Neural cell (in vitro differentiated cells): ENCODE data around the gene NF1. TPM values are rescaled to one million over a fixed set of nuclear protein-coding genes. Genes with fewer than 3 reads are reported as not detected.

ENCODE experiments used
- H2AFZ ChIP-seq: fragments of 200-600, 300-800 bp; sonication (generic), shearing (Covaris generic); 2 replicates; pipeline ENCODE4 v1.6.0; 2014; ENCODE audit warnings: low read depth, mild to moderate bottlenecking, antibody characterized with exemption, low read length, moderate library complexity
- H3F3A ChIP-seq: fragments of 200-600 bp; shearing (Covaris generic); 2 replicates; pipeline ENCODE4 v1.6.1; 2016; ENCODE audit warnings: mild to moderate bottlenecking, moderate library complexity, mixed read lengths, antibody characterized with exemption, low read length; ENCODE audit not compliant: insufficient read depth, poor library complexity, severe bottlenecking
- H3K27ac ChIP-seq: fragments of 200-600, 300-800 bp; sonication (generic), shearing (Covaris generic); 2 replicates; pipeline ENCODE4 v1.5.1; 2014; ENCODE audit warnings: mild to moderate bottlenecking, low read length, moderate library complexity
- H3K27me3 ChIP-seq: fragments of 300-800, 200-600 bp; sonication (generic), shearing (Covaris generic); 2 replicates; pipeline ENCODE4 v1.6.0; 2014; ENCODE audit warnings: mild to moderate bottlenecking, low read depth, low read length, moderate library complexity; ENCODE audit not compliant: insufficient read depth
- H3K36me3 ChIP-seq: fragments of 300-800, 200-600 bp; sonication (generic), shearing (Covaris generic); 2 replicates; pipeline ENCODE4 v1.5.1; 2014; ENCODE audit warnings: mild to moderate bottlenecking, antibody characterized with exemption, low read length, moderate library complexity; ENCODE audit not compliant: insufficient read depth
- H3K4me2 ChIP-seq: fragments of 300-800, 200-600 bp; sonication (generic), shearing (Covaris generic); 2 replicates; pipeline ENCODE4 v1.6.0; 2014; ENCODE audit warnings: mild to moderate bottlenecking, low read length
- H3K4me3 ChIP-seq: fragments of 300-800, 200-600 bp; sonication (generic), shearing (Covaris generic); 2 replicates; pipeline ENCODE4 v1.5.1; 2014; ENCODE audit warnings: mild to moderate bottlenecking, low read length, moderate library complexity
- H3K79me2 ChIP-seq: fragments of 200-600 bp; shearing (Covaris generic); replicated peaks from 2 replicates; pipeline ENCODE4 v1.6.0; 2014; ENCODE audit warnings: mild to moderate bottlenecking, low read length, moderate library complexity; ENCODE audit not compliant: insufficient read depth
- H3K9ac ChIP-seq: fragments of 300-800, 200-600 bp; sonication (generic), shearing (Covaris generic); 2 replicates; pipeline ENCODE4 v1.6.1; 2016; ENCODE audit warnings: mild to moderate bottlenecking, low read length, mixed read lengths
- H3K9me2 ChIP-seq: fragments of 200-600 bp; shearing (Covaris generic); 2 replicates; pipeline ENCODE4 v1.6.1; 2016; ENCODE audit warnings: mild to moderate bottlenecking, low read length, mixed read lengths; ENCODE audit not compliant: insufficient read depth
- H3K9me3 ChIP-seq: fragments of 200-600, 300-800 bp; sonication (generic), shearing (Covaris generic); 2 replicates; pipeline ENCODE4 v1.6.1; 2016; ENCODE audit warnings: mild to moderate bottlenecking, mixed run types, low read length, moderate library complexity, mixed read lengths
- H4K20me1 ChIP-seq: fragments of 200-600 bp; shearing (Covaris generic); 2 replicates; pipeline ENCODE4 v1.6.1; 2016; ENCODE audit warnings: mild to moderate bottlenecking, mixed run types; ENCODE audit not compliant: insufficient read depth
- CTCF ChIP-seq: fragments of 450-650 bp; IDR thresholded peaks from 2 replicates; pipeline ENCODE4 v1.5.1; 2014; ENCODE audit warnings: antibody characterized with exemption, mild to moderate bottlenecking, moderate library complexity; ENCODE audit not compliant: poor library complexity, severe bottlenecking
- EP300 ChIP-seq: fragments of 450-650 bp; conservative IDR thresholded peaks from 2 replicates; pipeline ENCODE4 v1.6.1; 2014; ENCODE audit warnings: antibody characterized with exemption, mild to moderate bottlenecking, moderate library complexity; ENCODE audit not compliant: poor library complexity, severe bottlenecking
- EZH2 ChIP-seq: fragments of 200-600, 300-800 bp; shearing (Covaris generic), sonication (generic); IDR thresholded peaks from 2 replicates; pipeline ENCODE4 v1.6.1; 2014; ENCODE audit warnings: antibody characterized with exemption, low read length, borderline replicate concordance, mild to moderate bottlenecking; ENCODE audit not compliant: insufficient read depth, poor library complexity, severe bottlenecking
- MXI1 ChIP-seq: fragments of 450-650 bp; conservative IDR thresholded peaks from 2 replicates; pipeline ENCODE4 v1.6.1; 2014; ENCODE audit warnings: antibody characterized with exemption, mild to moderate bottlenecking; ENCODE audit not compliant: poor library complexity, severe bottlenecking
- POLR2AphosphoS5 ChIP-seq: IDR thresholded peaks from 2 replicates; pipeline ENCODE4 v1.6.1; 2012
- RAD21 ChIP-seq: fragments of 450-650 bp; conservative IDR thresholded peaks from 2 replicates; pipeline ENCODE4 v1.6.1; 2014; ENCODE audit warnings: antibody characterized with exemption, mild to moderate bottlenecking, moderate library complexity
- SMC3 ChIP-seq: fragments of 450-650 bp; conservative IDR thresholded peaks from 2 replicates; pipeline ENCODE4 v1.6.1; 2014; ENCODE audit warnings: antibody characterized with exemption, mild to moderate bottlenecking, moderate library complexity; ENCODE audit not compliant: poor library complexity
- TAF1 ChIP-seq: IDR thresholded peaks from 2 replicates; pipeline ENCODE4 v1.6.1; 2012; ENCODE audit warnings: low read depth
- polyA plus RNA-seq: library from polyadenylated mRNA; depleted of rRNA; stranded (reverse); fragments of >200 nt; gene quantifications from 2 replicates; pipeline ENCODE4 v1.2.3, GENCODE V29; 2014
- TF ChIP-seq, protein P1 (sequence below): IDR thresholded peaks from 2 replicates; pipeline ENCODE4 v1.6.1; 2012; ENCODE audit warnings: borderline replicate concordance

Gene NF1
- polyA plus RNA-seq, 1 donor from 2014 or later = 22.4 TPM

DNA sequence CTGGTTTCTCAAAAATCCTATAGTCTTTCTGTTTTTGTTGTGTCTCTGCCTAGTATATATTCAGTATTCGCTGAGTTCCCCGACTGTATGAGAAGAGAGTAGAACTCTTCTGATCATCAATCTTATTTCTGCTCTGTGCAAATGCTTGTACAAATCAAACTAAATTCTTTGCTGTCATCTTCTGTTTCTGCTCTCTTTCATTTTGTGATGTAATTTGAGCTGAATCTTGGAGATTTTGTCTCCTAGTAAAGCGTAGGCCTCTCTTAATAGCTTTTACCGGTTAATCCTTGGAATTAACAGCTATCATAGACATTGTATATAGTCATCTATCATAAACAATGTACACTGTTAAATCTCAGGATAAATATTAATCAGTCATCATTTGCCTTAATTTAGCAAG, 140.3 kb downstream of the NF1 start:
- Histone ChIP-seq H3K9me3 (no peaks in the 10 kb centered on the region), H3K36me3 (peaks cover 11% of the 10 kb centered on the region), H3K27ac (no peak overlapping the region), H3K4me2 (no peak overlapping the region), H3K4me3 (no peak overlapping the region), H2AFZ (no peak overlapping the region), H3F3A (no peaks in the 10 kb centered on the region), H3K79me2 (no peaks in the 10 kb centered on the region), H4K20me1 (no peaks in the 10 kb centered on the region), H3K9me2 (no peaks in the 10 kb centered on the region), H3K27me3 (no peaks in the 10 kb centered on the region), H3K9ac (no peak overlapping the region)
- TF ChIP-seq EZH2 (no peak), POLR2AphosphoS5 (no peak), TAF1 (no peak), MXI1 (no peak), SMC3 (no peak), RAD21 (no peak), EP300 (no peak), CTCF (no peak)
- TF ChIP-seq, protein P1, sequence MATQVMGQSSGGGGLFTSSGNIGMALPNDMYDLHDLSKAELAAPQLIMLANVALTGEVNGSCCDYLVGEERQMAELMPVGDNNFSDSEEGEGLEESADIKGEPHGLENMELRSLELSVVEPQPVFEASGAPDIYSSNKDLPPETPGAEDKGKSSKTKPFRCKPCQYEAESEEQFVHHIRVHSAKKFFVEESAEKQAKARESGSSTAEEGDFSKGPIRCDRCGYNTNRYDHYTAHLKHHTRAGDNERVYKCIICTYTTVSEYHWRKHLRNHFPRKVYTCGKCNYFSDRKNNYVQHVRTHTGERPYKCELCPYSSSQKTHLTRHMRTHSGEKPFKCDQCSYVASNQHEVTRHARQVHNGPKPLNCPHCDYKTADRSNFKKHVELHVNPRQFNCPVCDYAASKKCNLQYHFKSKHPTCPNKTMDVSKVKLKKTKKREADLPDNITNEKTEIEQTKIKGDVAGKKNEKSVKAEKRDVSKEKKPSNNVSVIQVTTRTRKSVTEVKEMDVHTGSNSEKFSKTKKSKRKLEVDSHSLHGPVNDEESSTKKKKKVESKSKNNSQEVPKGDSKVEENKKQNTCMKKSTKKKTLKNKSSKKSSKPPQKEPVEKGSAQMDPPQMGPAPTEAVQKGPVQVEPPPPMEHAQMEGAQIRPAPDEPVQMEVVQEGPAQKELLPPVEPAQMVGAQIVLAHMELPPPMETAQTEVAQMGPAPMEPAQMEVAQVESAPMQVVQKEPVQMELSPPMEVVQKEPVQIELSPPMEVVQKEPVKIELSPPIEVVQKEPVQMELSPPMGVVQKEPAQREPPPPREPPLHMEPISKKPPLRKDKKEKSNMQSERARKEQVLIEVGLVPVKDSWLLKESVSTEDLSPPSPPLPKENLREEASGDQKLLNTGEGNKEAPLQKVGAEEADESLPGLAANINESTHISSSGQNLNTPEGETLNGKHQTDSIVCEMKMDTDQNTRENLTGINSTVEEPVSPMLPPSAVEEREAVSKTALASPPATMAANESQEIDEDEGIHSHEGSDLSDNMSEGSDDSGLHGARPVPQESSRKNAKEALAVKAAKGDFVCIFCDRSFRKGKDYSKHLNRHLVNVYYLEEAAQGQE = no peak

- Histone ChIP-seq H3K9me2 (no peaks in the 10 kb centered on the region), H3K36me3 (peaks cover 11% of the 10 kb centered on the region), H3K9ac (no peak overlapping the region), H3K4me3 (no peak overlapping the region), H3K27me3 (no peaks in the 10 kb centered on the region), H4K20me1 (no peaks in the 10 kb centered on the region), H3K27ac (no peak overlapping the region), H3K9me3 (no peaks in the 10 kb centered on the region), H2AFZ (no peak overlapping the region), H3K79me2 (no peaks in the 10 kb centered on the region), H3K4me2 (no peak overlapping the region), H3F3A (no peaks in the 10 kb centered on the region)
- no peak for TF ChIP-seq RAD21
- TF ChIP-seq, protein P1 = no peak
- no peak for TF ChIP-seq EZH2
- no peak for TF ChIP-seq TAF1
- TF ChIP-seq EP300 = no peak
- no peak for TF ChIP-seq POLR2AphosphoS5
- TF ChIP-seq MXI1 = no peak
- TF ChIP-seq SMC3 = no peak
These were observed 141.4 kb downstream of the NF1 start for GRCh38 chr17:31236137-31236536.
